ENCODE measurements around the gene TMEM131.

DNA sequence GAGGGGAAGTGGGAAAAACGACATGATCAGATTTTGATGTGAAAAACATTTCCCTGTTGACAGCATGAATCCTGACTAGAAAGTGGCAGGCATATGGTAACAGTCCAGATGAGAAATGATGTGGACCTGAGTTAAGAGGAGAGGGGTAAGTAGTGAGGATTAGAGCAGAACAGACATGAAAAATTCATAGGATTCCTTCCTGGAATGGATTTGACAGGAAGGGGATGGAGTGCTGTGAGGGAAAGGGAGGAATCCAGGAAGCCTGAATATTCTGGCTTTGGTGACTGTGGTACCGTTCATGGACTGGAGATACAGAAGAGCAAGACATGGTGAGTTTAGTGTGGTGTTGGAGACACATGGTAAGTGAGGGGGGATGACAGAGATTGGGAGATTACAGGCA lies 115.4 kb downstream of the TMEM131 start:
- TF ChIP-seq POLR2A (IDR thresholded peaks at IDR 0.05), result no peak
- TF ChIP-seq, protein P1, sequence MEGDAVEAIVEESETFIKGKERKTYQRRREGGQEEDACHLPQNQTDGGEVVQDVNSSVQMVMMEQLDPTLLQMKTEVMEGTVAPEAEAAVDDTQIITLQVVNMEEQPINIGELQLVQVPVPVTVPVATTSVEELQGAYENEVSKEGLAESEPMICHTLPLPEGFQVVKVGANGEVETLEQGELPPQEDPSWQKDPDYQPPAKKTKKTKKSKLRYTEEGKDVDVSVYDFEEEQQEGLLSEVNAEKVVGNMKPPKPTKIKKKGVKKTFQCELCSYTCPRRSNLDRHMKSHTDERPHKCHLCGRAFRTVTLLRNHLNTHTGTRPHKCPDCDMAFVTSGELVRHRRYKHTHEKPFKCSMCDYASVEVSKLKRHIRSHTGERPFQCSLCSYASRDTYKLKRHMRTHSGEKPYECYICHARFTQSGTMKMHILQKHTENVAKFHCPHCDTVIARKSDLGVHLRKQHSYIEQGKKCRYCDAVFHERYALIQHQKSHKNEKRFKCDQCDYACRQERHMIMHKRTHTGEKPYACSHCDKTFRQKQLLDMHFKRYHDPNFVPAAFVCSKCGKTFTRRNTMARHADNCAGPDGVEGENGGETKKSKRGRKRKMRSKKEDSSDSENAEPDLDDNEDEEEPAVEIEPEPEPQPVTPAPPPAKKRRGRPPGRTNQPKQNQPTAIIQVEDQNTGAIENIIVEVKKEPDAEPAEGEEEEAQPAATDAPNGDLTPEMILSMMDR (IDR thresholded peaks at IDR 0.05), result no peak
